Adrenal gland (tissue), 12 donors: ENCODE data around the gene PTPRD. TPM values are rescaled to one million over a fixed set of nuclear protein-coding genes. Genes with fewer than 3 reads are reported as not detected.

Experiments
- DNase-seq, 7 donors: peaks; one replicate each; pipeline ENCODE4 v3.0.0-alpha.2; 2019 to 2020
- H3K27ac ChIP-seq, 5 donors: fragments of 200-600 bp; sonication (generic) in 4 of 5; 1 replicate in 3 of 5; 2 replicates in 2 of 5; pipeline versions ENCODE4 v1.5.1 to v1.8.0; 2016 to 2020; ENCODE audit warnings: mild to moderate bottlenecking in 1 of 5
- H3K27me3 ChIP-seq: fragments of 200-600 bp; 2 replicates; pipeline ENCODE4 v1.8.0; 2021
- H3K36me3 ChIP-seq, 2 donors: fragments of 200-600 bp; replicated peaks in 1 of 2; 1 replicate in 1 of 2; 2 replicates in 1 of 2; pipeline versions ENCODE4 v1.5.1 to v1.8.0; 2018 to 2022
- H3K4me1 ChIP-seq, 2 donors: fragments of 200-600 bp; replicated peaks in 1 of 2; 1 replicate in 1 of 2; 2 replicates in 1 of 2; pipeline versions ENCODE4 v1.5.1 to v1.8.0; 2018 to 2021
- H3K4me3 ChIP-seq, 4 donors: fragments of 200-600 bp; sonication (generic) in 3 of 4; one replicate each; pipeline ENCODE4 v1.5.1; 2016 to 2018
- H3K9me3 ChIP-seq, 3 donors: fragments of 200-600 bp; sonication (generic) in 1 of 3; replicated peaks in 1 of 3; 1 replicate in 2 of 3; 2 replicates in 1 of 3; pipeline versions ENCODE4 v1.5.1 to v1.8.0; 2016 to 2021
- POLR2A ChIP-seq, 2 donors: fragments of 450-650 bp; IDR thresholded peaks; one replicate each; pipeline ENCODE4 v1.6.1; 2017; ENCODE audit warnings: antibody characterized with exemption in 2 of 2, mild to moderate bottlenecking in 2 of 2, moderate library complexity in 1 of 2
- WGBS, 4 donors: extraction: QIAGEN DNeasy Blood & Tissue Kit in 2 of 4; methylation state at CpG; one replicate each; pipeline versions ENCODE4 v1.1.5 to v1.1.7; 2013 to 2017; 5-methylcytosine and 5-hydroxymethylcytosine counted together
- intact Hi-C, 2 donors: fragments of 100-400 bp; cut with DNase I; formaldehyde crosslinking; loops; one replicate each; pipeline versions ENCODE4 v1.14.1 to v1.15.0; 2022 to 2023
- polyA plus RNA-seq, 3 donors: library from polyadenylated mRNA; stranded (reverse); fragments of 200-250 nt in 2 of 3; fragments of 350-450 nt in 1 of 3; fragmentation: Illumina TruSeq in 1 of 3; extraction: RNeasy Lipid Tissue Mini Kit (QIAGEN cat#74804) in 1 of 3; gene quantifications; one replicate each; pipeline ENCODE4 v1.2.3, GENCODE V29; 2013 to 2014
- total RNA-seq, 9 donors: library from RNA; depleted of rRNA in 4 of 9; stranded (reverse); fragments of >200 nt in 4 of 9; fragments of 120-200 nt in 1 of 9; fragmentation: NEBNext Ultra II Directional in 1 of 9; extraction: Animal tissue kit (Norgen Biotek cat#: 25700) in 1 of 9; gene quantifications; one replicate each; pipeline versions ENCODE4 v1.1.0 to v1.2.4, GENCODE V29; 2013 to 2023
- TF ChIP-seq, protein P1 (sequence below), 6 experiments: fragments of 450-650 bp in 4 of 6; fragments of 200-600 bp in 2 of 6; sonication (generic) in 1 of 6; IDR thresholded peaks; 1 replicate in 5 of 6; 2 replicates in 1 of 6; pipeline versions ENCODE4 v1.5.1 to v1.8.0; 2016 to 2021; ENCODE audit warnings: antibody characterized with exemption in 6 of 6, mild to moderate bottlenecking in 2 of 6, moderate library complexity in 1 of 6
- donor health status: healthy with polysubstance abuse.
- donor health status: Bipolar disorder and iron deficiency.
- donor health status: DM: yes; HTN: yes; CAD: no.
- donor health status: DM: no; HTN: no; CAD: no.
- donor health status: DM: no; HTN: no; CAD: no.
- donor health status: DM: yes; HTN: yes; CAD: no.

The PTPRD gene
- total and polyA plus RNA-seq, 12 donors, result 0.61 to 71.2 (median 4.5) TPM

DNA sequence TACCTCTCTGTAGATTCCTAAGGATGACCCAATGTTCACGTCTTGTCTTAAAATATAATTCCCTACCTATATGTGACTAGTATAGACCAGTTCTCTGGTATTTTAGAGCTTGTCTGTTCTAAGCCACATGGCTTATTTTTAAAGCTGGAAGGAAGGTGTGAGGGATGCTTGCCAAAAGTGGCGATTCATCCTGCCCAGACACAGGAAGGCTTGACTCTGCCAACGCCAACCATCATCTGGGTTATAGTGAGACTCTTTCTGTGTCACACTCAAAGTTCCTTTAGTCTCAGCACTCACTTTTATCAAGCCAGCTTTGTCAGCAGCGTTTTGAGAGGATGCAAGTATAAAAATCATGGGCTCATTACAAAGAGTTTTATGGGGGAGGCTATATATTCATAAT is 500.0 kb downstream of the PTPRD start:
- 65 to 69% (median 68%) methylated on average over 4 of the region's 4 CpGs for WGBS, 4 donors
- no peaks in the 10 kb centered on the region for H3K4me1 ChIP-seq
- intact Hi-C loops, result no loop called here
- H3K36me3 ChIP-seq, result no peaks in the 10 kb centered on the region
- no peak overlapping the region for H3K27ac ChIP-seq
- no peak for DNase-seq
- H3K27me3 ChIP-seq, result no peaks in the 10 kb centered on the region
- TF ChIP-seq POLR2A (IDR thresholded peaks at IDR 0.05), result no peak
- TF ChIP-seq, protein P1, sequence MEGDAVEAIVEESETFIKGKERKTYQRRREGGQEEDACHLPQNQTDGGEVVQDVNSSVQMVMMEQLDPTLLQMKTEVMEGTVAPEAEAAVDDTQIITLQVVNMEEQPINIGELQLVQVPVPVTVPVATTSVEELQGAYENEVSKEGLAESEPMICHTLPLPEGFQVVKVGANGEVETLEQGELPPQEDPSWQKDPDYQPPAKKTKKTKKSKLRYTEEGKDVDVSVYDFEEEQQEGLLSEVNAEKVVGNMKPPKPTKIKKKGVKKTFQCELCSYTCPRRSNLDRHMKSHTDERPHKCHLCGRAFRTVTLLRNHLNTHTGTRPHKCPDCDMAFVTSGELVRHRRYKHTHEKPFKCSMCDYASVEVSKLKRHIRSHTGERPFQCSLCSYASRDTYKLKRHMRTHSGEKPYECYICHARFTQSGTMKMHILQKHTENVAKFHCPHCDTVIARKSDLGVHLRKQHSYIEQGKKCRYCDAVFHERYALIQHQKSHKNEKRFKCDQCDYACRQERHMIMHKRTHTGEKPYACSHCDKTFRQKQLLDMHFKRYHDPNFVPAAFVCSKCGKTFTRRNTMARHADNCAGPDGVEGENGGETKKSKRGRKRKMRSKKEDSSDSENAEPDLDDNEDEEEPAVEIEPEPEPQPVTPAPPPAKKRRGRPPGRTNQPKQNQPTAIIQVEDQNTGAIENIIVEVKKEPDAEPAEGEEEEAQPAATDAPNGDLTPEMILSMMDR (IDR thresholded peaks at IDR 0.05), result no peak
- H3K4me3 ChIP-seq, result no peak overlapping the region
- H3K9me3 ChIP-seq, result no peaks in the 10 kb centered on the region

DNA sequence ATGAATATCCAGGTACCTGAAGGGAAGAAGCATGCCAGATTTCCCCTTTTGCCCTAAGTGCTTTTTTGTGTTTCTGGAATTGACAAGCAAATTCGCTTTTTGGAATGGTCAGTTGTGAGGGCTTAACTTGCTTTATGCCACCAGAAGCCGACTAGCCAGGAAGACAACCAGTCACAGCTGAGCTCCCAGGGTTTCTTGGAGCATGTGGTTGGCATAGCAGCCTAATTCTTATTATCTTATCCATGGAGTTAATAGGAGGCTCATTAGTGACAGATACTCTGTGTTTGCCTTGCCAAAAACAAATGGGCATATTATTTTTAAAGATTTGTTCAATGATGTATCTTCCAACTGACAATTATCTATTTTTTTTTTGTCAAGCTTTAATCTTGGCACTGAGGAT is 500.7 kb downstream of the PTPRD start:
- Histone ChIP-seq H3K4me1 (no peaks in the 10 kb centered on the region), H3K36me3 (no peaks in the 10 kb centered on the region), H3K4me3 (no peak overlapping the region), H3K27ac (no peak overlapping the region), H3K27me3 (no peaks in the 10 kb centered on the region), H3K9me3 (no peaks in the 10 kb centered on the region)
- no peak for DNase-seq
- WGBS, 4 donors, result 57 to 89% (median 74%) methylated on average over 2 of the region's 2 CpGs
- TF ChIP-seq, protein P1 (IDR thresholded peaks at IDR 0.05), result no peak
- no peak for TF ChIP-seq POLR2A (IDR thresholded peaks at IDR 0.05)
- intact Hi-C loops, result no loop called here

DNA sequence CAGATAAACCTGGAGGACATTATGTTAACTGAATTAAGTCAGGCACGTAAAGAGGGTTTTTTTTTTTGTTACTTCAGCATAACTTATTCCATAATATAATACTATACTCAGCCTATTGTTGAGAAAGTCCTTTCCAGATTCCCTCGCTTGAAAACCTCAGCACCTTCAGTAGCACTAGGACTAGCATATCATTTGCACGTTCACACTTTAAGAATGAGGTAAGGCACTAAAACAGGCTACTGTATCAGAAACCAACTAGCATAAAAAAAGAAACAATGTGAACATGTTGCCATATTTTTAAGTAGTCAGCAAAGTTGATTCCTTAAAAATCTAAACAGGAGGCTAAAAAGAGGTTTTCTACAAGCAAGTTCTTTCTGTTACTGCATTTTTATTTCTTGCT is 504.0 kb downstream of the PTPRD start:
- H3K9me3 ChIP-seq, result no peaks in the 10 kb centered on the region
- no peak overlapping the region for H3K27ac ChIP-seq
- H3K36me3 ChIP-seq, result no peaks in the 10 kb centered on the region
- H3K27me3 ChIP-seq, result no peaks in the 10 kb centered on the region
- no peaks in the 10 kb centered on the region for H3K4me1 ChIP-seq
- 77 to 89% (median 83%) methylated on average over 3 of the region's 3 CpGs for WGBS, 4 donors
- no peak for DNase-seq
- intact Hi-C loops, result no loop called here
- TF ChIP-seq, protein P1 (IDR thresholded peaks at IDR 0.05), result no peak
- no peak for TF ChIP-seq POLR2A (IDR thresholded peaks at IDR 0.05)
- no peak overlapping the region for H3K4me3 ChIP-seq

DNA sequence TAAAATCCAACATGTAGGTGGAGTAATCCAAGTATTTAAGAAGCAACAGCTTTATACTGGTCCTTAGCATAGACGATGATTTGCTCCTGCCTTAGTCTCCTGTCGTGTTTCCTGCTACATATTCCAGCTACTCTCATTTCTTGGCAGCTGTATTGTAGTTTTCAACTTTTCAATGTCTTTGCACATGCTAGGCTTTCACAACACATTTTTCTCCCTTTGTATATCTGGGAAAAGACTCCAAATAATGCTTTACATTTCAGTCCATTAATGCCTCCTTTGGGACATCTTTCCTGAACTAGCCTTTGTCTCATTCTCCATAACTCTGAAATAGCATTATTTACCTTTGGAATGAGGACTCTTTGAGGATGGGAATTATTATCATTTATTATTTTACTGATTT is 508.0 kb downstream of the PTPRD start:
- intact Hi-C loops, result no loop called here
- Histone ChIP-seq H3K4me3 (no peak overlapping the region), H3K27ac (no peak overlapping the region), H3K9me3 (no peaks in the 10 kb centered on the region), H3K36me3 (no peaks in the 10 kb centered on the region), H3K4me1 (no peaks in the 10 kb centered on the region), H3K27me3 (no peaks in the 10 kb centered on the region)
- no peak for TF ChIP-seq POLR2A (IDR thresholded peaks at IDR 0.05)
- TF ChIP-seq, protein P1 (IDR thresholded peaks at IDR 0.05), result no peak
- no peak for DNase-seq
- WGBS, 4 donors, result 68 to 79% (median 77%) methylated on average over 2 of the region's 2 CpGs
